Nucleus accumbens (tissue), 56 donors: Measurements from ENCODE around the gene TCOF1.

ENCODE experiments used
- DNase-seq, 56 donors: peaks; one replicate each; lab custom pipeline; 2025; lab: John Stamatoyannopoulos, UW

TCOF1 gene

DNA sequence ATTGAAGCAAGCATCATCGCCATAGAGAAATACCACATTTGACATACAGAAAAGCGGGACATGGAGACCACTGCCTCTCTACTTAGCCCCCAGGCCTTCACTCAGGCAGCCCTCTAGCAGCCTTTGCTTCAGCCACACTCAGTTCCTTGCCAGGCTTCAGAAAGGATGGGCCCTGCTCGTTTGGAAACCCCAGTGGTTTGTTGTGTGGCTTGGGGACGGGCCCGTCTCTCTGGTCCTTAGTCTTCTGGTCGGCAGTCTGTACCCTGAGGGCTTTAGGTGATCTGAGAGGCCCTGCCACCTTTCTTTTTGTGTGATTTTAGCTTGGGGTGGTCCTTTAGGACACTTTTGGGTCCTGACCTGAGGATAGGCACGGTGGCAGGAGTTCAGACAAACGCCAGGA is 33.7 kb upstream of the TCOF1 start:
- no peak for DNase-seq

- DNase-seq: no peak
Measured at GRCh38 chr5:150325426-150325825, 32.1 kb upstream of the TCOF1 start.

GRCh38 chr5:150326707-150327106 is 30.8 kb upstream of the TCOF1 start:
- DNase-seq: no peak

GRCh38 chr5:150327139-150327538 is 30.4 kb upstream of the TCOF1 start:
- no peak for DNase-seq

- DNase-seq: no peak
Measured at GRCh38 chr5:150328515-150328914, 29.0 kb upstream of the TCOF1 start.

- no peak for DNase-seq
Measured at GRCh38 chr5:150329038-150329437, 28.5 kb upstream of the TCOF1 start.

GRCh38 chr5:150329881-150330876 is 27.3 kb upstream of the TCOF1 start:
- DNase-seq: peak in 4 of 56 donors; percentile 8 to 21 (median 11)

DNA sequence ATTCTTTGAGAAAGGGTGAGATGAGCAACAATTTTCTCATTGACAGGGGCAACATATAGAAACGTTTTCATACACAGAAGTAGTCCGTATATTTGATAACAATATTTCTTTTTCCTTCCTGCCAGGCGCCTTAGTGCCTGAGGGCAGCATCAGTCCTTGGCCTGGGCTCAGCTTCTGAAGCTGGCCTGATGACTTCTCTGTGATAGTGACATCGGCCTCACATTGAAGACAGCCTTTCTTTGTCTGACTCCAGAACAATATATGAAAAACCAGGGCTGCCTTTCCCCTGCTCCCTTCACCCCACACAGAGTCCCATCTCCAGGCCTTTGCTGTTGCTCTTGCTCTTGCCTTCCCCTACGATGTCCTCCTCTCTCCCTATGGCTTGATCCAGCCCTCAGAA is 24.1 kb upstream of the TCOF1 start:
- peak in 24 of 56 donors; percentile 10 to 66 (median 33) for DNase-seq

- DNase-seq: no peak
Measured at GRCh38 chr5:150335778-150336177, 21.7 kb upstream of the TCOF1 start.

DNA sequence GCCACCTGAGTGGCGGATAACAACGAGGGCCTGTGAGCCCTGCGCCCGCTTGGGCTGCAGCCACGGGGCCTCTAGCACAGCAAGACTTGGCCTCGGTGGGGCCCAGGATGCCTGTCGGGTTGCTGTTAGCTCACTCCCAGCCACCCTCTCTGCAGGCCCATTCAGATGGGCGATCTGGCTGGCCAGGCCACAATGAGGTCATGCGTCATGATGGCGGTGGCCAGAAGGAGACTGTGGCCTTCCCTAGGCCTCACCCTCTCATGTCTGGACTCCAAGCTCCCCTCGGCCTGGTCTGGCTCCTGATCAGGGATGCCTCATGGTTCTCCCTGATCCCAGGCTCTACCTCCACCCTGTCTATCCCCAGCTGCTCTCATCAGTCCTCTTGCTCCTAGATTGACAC is 19.0 kb upstream of the TCOF1 start:
- DNase-seq: peak in 16 of 56 donors; percentile 11 to 58 (median 32)

DNA sequence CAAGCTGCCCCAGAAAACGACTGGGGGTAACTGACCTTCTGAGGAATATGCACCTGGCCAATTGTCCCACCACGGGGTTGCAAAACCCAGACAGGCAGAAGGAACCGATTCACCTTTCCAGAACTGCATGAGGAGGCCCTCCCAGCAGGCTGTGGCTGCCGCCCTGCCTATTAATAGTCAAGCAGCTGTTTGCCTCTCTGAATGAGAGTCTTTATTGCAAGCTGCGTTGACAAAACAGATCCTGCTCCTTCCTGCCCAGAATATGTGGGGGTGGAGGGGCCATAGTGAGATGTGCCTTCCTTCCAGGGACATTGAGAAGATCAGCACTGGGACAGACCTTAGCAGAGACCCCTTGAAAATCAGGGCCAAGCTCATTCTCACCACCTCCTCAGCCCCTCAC is 18.3 kb upstream of the TCOF1 start:
- peak in 41 of 56 donors; percentile 14 to 71 (median 46) for DNase-seq

- no peak for DNase-seq
Measured at GRCh38 chr5:150339841-150340240, 17.7 kb upstream of the TCOF1 start.

- peak in 3 of 56 donors; percentile 3 to 15 (median 8) for DNase-seq
Measured at GRCh38 chr5:150340614-150341255, 16.8 kb upstream of the TCOF1 start.

DNA sequence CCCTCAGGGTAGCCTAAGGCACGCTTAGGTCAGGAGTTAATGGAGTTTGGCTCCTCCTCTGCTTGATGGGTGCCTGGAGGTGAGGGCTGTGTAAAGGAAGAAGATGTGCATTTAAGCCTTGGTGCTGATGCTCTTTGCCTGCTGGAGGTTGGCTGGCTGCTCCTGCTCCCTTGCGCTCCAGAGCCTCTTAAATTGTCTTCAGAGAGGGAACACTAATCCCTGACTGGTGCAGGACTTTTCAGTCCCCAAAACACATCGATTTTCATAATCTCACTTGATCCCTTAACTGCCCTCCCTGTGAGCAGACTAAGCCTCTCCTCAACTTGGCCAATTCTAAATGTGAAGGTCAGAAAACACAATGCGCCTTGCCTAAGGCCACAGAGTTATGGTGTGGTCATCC is 16.2 kb upstream of the TCOF1 start:
- DNase-seq: no peak

DNA sequence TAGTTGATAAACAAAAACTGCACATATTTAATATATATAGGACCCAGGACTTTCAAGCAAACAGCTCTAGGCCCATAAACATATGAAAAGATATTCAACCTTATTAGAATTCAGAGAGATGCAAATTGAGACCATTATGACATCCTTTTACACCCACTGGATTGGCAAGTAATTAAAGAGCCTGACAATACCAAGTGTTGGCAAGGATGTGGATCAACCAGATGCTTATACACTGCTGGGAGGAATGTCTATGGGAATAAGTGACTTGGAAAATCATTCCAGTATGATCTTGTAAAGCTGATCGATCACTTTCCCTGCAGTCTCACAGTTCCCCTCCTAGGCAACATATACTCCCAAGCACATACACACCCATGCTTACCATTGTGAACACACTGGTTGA is 15.5 kb upstream of the TCOF1 start:
- DNase-seq: no peak

DNA sequence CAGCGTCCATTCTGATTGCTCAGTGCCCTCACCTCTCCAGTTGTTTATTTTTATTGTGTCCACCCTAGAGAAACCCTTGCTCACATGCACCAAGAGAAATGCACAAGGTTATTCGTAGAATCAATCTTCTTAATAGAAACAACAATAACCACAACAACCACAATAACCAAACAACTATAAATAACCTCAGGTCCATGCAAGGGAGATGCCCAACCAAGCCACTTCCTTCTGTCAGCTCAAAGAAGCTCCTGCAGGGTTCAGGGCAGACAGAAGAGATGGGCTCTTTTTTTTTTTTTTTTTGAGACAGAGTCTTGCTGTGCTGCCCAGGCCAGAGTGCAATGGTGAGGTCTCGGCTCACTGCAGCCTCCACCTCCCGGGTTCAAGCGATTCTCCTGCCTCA is 14.9 kb upstream of the TCOF1 start:
- DNase-seq: no peak

DNA sequence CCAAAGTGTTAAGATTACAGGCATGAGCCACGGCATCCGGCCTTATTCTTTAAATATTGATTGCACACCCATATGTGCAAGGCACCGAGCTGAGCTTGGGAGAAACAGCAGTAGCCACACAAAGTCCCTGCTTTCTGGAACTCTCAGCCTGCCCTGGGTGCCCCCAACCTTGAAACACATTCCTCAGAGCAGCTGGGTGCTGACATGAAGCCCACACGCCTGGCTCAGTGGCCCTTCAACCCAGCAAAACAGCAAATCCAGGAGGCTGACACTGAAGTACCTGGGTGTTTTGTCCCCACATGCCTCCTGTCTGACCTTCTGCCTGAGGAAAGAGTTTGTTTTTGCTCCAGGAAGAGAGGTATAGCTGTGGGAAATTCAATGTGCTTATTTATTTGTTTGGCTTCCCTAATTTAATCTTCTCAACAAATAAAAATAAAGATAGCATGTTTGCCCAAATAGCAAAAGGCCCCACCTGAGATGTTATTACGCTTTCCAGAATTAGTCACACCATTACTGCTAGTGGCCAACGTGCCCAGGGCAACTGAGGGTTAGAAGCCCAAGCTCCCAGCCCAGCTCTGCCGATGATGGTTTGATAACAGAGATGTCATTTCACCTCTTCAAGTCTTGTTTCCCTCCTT is 13.4 kb upstream of the TCOF1 start:
- no peak for DNase-seq

- peak in 22 of 56 donors; percentile 2 to 52 (median 16) for DNase-seq
Measured at GRCh38 chr5:150345716-150346115, 11.8 kb upstream of the TCOF1 start.

- DNase-seq: no peak
Measured at GRCh38 chr5:150346592-150346991, 10.9 kb upstream of the TCOF1 start.

GRCh38 chr5:150347003-150347402 is 10.5 kb upstream of the TCOF1 start:
- DNase-seq: no peak

- DNase-seq: no peak
Measured at GRCh38 chr5:150347451-150347850, 10.0 kb upstream of the TCOF1 start.
